Measurements from ENCODE around the gene RNU2-1.
"Not testable (repeated sequence)": the region's sequence is repeated elsewhere in the genome, so short reads cannot be mapped to it uniquely, and the experiment has no call there.

RNU2-1 gene

GRCh38 chr17:43216369-43216761 lies 17.4 kb downstream of the RNU2-1 start:
- no peak for DNase-seq (ENCODE audit: low read depth in 2 of 2)

- no peak for DNase-seq (ENCODE audit: low read depth in 2 of 2)
Observed at GRCh38 chr17:43215341-43215740, 18.4 kb downstream of the RNU2-1 start.

- no peak for DNase-seq (ENCODE audit: low read depth in 2 of 2)
Observed at GRCh38 chr17:43213545-43213944, 20.2 kb downstream of the RNU2-1 start.

- DNase-seq (ENCODE audit: low read depth in 2 of 2) = no peak
Observed at GRCh38 chr17:43212641-43213490, 20.9 kb downstream of the RNU2-1 start.

GRCh38 chr17:43211480-43212402 lies 22.0 kb downstream of the RNU2-1 start, which contains the start of gene TMEM106A:
TSS of gene TMEM106A (plus strand) at chr17:43211875. CDS start at chr17:43213042, 1,167 bp downstream.
- DNase-seq (ENCODE audit: low read depth in 2 of 2) = peak; percentile 56 to 59

- no peak for DNase-seq (ENCODE audit: low read depth in 2 of 2)
Observed at GRCh38 chr17:43211123-43211479, 22.7 kb downstream of the RNU2-1 start.

- DNase-seq (ENCODE audit: low read depth in 2 of 2) = no peak
Observed at GRCh38 chr17:43210576-43210975, 23.2 kb downstream of the RNU2-1 start.

GRCh38 chr17:43203013-43203412 lies 30.8 kb downstream of the RNU2-1 start:
- not testable (repeated sequence) for DNase-seq (ENCODE audit: low read depth in 2 of 2)

GRCh38 chr17:43200127-43200526 lies 33.6 kb downstream of the RNU2-1 start:
- no peak for DNase-seq (ENCODE audit: low read depth in 2 of 2)

- no peak for DNase-seq (ENCODE audit: low read depth in 2 of 2)
Observed at GRCh38 chr17:43199633-43200032, 34.1 kb downstream of the RNU2-1 start.

GRCh38 chr17:43193251-43193650 lies 40.5 kb downstream of the RNU2-1 start:
- no peak for DNase-seq (ENCODE audit: low read depth in 2 of 2)

- DNase-seq (ENCODE audit: low read depth in 2 of 2) = not testable (repeated sequence)
Observed at GRCh38 chr17:43186656-43187055, 47.1 kb downstream of the RNU2-1 start.

GRCh38 chr17:43183921-43184320 lies 49.9 kb downstream of the RNU2-1 start:
- no peak for DNase-seq (ENCODE audit: low read depth in 2 of 2)

All from stimulated activated CD8-positive, alpha-beta memory T cell treated with anti-CD3 and anti-CD28 coated beads, Interleukin-2, amount 100 ng/mL, for 48 hours (primary cell).